HG03175 (cell line): Measurements from ENCODE around the gene SEL1L3.

Experiments used
- ATAC-seq: cut with Tn5 transposase; IDR thresholded peaks from one replicate; pipeline ENCODE4 v1.9.1; 2021; ENCODE audit warnings: mild to moderate bottlenecking, moderate library complexity; ENCODE audit not compliant: unreplicated experiment

Gene SEL1L3

DNA sequence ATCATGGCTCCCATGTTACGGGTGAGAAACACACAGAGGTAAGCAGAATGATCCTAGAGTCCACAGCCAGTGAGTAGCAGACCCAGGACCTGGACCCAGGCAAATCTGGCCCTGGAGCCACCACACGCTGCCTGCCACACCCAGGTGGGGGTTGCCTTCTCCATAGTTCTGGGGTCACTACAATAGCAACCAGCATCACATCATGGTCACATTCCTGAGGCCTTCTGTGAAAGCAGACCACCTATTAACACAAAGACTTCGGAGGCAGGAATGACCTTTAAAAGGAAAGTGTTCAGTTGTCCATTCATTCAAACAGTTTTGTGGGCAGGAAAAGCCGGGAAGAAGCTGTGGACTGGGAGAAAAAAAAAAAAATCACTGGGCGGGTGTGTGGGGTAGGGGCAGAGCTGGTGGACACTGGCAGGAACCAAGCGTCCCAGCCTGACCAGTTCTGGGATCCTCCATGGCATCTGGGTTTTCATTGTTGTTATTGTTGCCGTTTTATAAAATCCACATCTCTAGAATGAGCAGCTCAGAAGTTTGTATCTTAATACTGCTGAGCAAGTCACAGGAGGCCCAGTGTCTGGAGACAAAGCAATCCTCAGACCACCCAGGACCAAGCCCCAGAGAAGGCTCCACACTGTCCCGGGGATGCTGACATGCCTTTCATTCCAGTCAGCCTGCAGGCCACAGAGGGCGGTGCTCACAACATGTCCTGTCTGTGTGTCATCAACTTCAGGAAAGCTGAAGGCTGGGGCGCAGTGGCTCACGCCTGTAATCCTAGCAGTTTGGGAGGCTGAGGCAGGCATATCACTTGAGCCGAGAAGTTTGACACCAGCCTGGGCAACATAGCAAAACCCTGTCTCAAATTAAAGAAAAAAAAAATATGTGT, 67.0 kb downstream of the SEL1L3 start:
- ATAC-seq: no peak

DNA sequence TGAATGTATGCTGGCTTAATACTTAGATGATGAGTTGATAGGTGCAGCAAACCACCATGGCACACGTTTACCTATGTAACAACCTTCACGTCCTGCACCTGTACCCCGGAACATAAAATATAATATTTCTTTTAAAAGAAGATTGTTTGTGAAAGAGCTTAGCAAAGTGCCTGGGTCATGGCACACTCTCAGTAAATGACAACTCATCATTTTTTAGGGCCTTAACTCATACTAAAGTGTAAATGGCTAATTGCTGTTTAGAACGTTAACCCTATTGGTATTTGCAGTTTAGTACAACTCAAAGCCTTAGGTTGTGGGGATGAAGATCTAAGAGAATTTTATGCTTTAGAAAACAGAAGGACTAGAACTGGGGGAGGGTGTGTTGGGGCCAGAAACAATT, 67.7 kb downstream of the SEL1L3 start:
- ATAC-seq: no peak

DNA sequence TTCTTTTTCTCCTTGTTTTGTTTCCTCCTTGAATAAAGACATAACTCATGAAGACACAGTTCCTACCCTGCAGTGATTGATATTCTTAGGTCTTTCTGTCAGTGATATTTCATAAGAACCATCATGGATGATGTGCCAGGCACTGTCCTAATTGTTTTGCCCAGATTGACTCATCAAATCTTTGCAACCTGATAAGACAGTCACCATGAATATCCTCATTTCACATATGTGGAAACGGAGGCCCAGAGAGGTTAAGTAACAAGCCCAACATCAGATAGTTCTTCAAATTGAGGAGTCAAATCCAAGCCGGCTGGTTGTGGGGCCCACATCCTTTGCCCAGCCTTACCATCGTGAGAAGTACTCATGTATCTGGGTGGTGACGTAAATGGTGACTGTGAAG, 69.9 kb downstream of the SEL1L3 start:
- ATAC-seq: no peak

DNA sequence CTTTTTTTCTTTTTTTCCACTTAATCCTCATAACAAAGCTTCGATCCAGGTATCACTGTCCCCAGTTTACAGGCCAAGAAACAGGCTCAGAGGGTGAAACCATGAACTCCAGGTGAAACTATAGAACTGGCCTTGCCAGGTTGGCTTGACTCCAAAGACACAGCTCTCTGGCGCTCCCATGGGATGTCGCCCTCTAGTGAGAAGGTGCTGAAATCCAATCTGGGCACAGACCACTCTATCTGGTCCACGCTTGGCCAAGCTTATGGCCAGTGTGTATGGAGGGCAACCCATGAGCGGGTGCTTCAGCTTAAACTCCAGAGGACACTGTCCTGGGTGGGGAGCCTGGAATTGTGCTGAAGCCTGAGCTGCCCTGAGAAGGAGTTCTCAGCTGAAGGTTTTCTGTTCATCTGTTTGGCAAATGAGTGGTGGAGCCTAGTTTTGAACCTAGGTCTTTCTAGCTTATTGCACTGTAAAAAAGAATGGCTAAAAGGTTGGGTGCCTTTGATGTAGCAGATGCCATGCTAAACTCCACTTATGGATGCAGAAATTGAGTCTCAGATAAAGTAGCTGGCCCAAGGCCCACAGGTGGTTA, 70.5 kb downstream of the SEL1L3 start:
- ATAC-seq: no peak

DNA sequence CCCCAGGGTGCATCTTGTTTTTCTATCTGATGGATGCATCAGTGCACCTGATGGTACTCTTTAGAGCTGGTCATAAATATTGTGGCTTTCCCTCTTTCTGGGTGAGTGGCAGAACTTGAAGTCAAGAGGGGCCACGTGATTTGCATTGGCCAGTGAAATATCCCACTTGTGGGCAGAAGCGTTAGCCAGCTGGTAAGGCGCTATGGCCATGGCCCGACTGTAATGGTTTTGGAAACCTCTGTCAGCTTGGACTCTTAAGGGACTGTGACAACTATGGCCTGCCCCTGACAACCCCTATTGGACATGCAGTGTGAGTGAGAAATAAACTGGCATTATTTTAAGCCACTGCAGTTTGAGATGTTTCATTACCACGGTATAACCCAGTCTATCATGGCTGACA, 72.8 kb downstream of the SEL1L3 start:
- ATAC-seq: no peak

DNA sequence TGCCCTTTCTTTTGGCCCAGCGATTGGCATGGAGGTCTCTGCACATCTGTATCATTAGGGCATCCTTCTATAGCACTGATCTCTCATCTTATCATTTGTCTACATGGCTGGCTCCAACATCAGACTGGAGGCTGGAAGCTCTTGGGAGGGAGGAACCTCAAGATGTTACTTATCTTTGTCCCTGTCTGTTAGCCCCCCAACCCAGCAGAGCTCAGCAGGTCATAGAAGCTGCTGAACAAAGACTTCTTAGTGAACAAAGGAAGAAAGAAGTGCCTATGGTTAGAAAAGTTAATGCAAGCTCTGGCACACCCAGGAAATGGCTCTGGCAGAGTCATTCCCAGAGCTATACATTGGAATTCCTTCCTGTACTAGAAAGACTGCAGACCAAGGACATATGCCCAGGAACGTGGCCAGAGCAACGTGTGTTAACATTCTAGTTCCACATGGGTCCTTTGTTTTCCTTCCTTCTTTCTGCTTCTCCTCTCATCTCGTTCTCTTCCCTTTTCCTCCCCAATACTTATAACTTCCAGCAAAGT, 74.0 kb downstream of the SEL1L3 start:
- no peak for ATAC-seq

DNA sequence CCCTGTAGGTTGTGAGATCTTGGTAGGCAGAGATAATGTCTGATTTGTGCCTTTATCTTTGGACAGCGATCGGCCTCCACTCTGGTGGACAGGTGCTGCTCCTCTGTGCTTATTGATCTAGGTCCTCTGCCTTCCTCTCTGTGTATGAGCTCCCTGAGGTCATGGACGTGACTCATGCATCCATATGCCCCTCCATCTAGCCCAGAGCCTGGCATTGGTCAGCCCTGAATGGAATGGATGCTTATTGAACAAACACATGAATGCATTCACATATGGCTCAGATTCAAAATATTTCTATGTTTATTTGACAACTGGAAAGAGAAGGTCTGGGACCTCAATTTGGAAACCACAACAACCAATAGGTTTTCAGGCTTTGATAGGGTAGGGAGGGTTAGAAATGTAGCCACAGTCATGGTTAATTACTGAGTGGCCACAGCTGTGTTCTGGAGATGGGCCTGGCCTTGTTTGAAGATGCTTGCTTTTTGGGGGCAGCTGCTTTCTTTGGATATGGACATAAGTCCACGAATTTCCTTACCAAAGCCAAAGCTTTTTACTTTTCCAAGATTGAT, 76.2 kb downstream of the SEL1L3 start:
- ATAC-seq: no peak

DNA sequence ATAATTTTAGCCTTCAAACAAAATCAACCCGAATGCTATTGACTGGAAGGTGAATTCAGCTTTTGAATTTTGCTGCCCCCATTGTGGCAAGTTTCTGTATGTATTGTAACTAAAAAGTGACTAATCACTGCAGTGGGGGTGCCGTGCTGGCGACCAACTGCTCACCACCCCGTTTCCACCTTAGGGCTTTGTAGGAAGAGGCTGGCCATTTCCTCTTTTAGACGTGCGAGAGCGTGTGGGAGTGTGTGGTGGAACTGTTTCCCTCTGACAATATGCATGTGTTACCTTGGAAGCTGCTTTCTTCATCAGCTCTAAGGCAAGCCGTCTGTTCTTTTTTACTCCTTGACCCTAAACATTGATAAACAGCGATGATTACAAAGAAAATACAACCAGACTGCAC, 78.8 kb downstream of the SEL1L3 start:
- no peak for ATAC-seq

DNA sequence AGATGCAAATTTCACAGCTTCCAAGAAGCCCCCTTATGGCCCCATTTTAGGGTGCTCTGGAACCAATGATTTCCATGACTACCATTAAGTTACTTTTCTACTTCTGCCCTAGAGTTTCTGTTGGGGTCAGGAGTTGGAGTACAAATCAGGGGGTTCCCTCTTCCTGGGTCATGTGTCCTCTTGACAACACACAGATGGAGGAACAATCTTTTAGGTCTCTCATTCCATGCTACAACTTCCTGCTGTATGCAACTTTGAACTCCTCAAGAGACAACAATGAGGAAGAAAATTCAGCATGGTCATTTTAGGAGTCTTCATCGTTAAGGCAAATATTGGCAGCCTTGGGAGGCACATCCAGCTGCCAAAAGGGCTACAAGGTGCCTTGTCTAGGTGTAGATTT, 79.7 kb downstream of the SEL1L3 start:
- ATAC-seq: no peak

DNA sequence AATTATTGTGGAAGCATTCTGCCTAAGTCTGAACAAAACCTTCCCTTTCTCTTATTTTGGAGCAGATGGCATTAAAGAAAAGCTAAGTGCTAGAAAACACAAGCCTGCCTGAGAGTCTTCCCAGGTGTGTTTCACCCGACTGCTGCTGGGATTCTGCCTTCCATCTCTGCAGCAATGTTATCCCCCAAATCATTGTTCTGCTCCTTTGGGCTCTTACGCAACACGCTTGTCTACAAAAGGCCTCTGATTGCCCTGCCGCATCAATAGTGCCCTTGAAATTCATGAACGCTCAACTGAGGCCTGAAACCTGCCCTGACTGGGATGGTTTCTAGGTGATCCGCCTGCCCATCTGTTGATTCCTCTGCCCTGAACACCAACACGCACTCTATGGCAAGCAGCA, 80.3 kb downstream of the SEL1L3 start:
- ATAC-seq: no peak

DNA sequence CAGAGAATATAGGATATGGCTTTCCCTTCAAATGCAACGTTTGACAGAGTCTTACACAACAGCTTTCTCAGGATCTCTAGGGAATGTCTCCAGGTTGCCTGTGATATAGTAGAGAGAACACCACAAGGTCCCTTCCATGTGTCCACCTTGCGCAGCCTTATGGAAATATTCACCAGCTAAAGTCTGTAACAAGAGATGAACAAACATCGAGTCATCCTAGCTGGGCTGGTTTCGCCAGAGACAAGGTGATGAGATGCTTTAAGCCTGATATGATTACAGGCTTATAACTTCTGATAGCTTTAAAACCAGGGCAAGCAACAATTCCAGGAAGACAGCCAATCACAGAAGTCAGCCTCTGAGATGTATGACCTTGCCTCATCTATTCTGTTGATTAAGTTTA, 83.8 kb downstream of the SEL1L3 start:
- no peak for ATAC-seq

DNA sequence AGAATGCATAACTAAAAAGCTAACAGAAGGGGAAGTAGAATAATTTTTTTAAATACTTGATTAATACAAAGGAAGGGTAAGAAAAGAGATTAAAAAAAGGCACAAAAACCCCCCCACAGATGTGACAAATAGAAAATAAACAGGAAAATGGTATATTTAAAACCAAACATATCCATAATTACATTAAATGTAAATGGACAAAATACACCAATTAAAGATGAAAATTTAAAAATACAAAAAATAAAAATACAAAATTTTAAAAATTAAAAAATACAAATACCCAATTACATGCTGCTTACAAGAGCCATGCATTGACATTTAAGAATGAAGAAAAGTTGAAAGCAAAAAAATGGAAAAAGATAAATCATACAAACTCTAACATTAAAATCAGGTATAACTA, 86.0 kb downstream of the SEL1L3 start:
- no peak for ATAC-seq

DNA sequence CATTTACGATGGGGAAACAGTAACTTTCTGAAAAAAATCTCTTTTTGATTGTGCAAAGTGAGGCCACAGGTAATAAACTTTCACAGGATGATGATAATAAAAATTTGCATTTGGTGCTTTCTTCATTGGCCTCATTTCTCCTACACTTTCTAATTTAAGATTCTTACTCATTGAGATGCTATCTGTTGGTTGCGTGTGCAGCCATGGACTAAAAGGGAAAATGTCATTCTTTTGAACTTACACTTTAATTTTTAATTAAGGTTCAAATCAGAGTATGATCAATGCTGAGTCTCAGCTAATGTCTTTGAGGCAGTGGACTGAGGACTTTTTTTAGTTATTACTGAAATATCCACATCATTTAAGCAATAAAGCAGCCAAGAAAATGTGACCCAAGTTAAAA, 87.6 kb downstream of the SEL1L3 start:
- no peak for ATAC-seq

DNA sequence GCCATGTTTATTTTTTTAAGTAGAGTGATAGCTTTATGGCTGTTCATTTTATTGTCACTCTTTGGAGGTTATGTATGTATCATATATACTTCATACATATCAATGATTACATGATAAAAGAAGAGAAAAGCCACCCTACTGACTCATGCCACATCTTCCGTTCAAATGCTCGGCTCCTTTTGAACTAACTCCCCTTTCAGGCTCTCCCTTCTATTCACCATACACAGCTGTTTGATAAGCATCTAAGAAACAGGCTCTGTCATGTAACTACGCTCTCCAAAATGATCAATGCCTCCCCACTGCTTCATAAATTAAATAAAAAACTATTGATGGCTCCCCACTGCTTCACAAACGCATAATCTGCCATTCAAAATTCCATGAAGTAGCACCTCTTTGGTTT, 89.4 kb downstream of the SEL1L3 start:
- ATAC-seq: no peak

DNA sequence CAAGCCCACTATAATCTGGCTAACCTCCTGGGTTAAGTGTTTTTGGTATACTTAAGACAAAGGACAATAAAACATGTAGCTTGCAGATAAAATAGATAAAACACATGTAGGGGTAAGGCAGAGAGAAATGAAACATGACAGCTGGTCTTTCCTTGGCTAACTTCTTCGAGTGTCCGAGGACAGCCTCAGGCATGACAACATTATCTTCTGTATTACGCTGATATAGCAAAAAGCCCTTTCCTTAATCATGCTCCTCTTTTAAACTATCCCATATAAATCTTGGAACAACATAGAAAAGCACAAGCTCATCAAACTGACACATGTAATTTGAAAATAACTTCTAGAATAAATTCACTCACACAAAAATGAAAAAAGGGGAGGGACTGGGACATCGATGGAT, 91.1 kb downstream of the SEL1L3 start:
- no peak for ATAC-seq

DNA sequence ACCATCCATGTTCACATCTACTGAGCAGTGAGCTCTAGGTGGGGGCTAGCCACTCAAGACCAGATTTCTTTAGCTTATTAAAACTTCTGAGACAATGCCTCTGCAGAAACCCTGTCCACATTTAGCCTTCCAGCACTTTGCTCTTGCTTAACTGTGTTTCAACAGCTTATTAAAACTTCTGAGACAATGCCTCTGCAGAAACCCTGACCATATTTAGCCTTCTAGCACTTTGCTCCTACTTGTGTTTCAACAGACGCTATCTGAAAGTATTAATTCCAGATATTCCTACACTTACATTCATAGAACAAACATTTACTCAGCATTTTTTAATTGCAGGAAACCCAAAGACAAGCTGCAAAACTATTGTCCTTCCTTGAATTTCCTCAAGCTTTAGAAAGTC, 91.9 kb downstream of the SEL1L3 start:
- ATAC-seq: no peak

DNA sequence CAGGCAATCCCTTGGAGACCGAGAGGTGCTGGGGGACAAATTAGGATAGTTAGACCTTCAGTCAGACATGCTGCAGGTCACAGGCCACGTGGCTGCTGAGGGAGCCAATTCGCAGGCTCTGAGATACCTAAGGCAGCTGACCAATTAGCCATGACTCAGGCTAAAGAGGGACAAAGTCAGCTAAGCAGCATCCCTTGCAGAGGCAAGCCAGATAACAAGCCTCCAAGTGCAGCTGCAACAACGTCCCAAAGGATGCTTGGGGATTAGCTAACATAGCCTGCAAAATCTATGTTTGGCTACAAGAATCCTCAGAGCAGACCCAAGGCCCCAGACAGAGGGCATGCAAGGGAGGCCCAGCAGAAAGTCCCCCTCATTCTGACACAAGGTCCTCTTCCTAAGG, 93.5 kb downstream of the SEL1L3 start:
- ATAC-seq: no peak

DNA sequence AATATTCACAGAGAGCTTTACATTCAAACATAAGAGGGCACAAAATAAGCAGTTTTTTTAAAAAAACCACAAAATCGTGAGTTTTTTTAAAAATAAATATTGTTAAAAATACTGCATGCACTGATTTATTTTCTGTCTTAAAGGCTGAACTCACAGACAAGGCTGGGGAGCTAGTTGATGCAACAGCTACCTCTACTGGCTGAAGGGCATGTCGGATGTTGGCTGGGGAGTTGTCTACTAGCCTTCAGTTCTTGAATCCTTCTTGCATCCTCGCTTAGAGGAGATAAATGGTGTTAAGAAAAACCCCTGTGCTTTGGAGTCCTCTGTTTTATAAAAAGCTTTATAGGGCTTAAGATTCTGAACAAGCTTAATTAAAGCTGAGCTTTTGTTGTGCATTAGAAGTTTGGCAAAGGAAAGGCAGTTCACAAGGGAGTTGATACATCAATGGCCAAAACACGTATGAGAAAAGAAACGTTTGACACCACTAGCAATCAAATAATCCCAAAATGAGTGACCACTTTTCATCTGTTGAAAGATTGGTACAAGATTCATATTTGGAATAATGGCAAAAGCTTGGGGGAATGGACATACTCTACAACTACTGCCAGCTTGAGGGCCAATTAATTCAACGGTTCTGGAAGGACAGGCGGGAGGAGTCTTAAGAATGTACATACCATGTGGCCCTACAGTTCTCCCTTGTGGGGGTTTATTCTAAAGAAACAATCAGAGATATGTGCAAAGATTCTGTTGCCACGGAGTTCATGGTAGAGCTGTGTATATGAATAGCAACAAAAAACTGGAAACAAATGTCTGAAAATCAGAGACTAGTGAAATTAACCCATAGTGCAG, 94.7 kb downstream of the SEL1L3 start:
- no peak for ATAC-seq

DNA sequence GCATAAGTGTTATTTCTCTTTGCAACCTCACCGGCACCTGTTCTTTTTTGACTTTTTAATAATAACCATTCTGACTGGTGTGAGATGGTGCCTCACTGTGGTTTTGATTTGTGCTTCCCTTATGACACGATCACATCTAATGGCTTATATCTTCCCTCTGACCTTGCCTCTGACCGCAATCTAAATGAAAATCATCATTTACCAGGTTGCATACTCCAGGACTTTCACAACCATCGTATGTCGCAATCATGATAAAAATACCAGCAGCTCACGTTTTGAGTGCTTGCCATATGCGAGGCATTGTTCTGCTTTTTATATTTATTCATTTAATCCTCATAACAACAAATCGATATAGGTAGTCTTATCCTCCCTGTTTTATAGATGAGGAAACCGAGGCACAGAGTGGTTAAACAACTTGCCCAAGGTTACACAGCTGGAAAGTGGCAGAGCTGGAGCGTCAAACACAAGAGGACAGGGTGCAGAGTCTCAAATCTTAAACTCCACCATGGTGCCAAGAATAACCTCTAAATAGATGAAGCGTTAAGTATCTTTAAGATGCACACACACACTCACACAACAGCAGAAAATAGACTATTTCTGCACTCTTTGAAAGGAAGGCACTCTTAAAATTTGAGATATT, 102.2 kb downstream of the SEL1L3 start:
- ATAC-seq: no peak

DNA sequence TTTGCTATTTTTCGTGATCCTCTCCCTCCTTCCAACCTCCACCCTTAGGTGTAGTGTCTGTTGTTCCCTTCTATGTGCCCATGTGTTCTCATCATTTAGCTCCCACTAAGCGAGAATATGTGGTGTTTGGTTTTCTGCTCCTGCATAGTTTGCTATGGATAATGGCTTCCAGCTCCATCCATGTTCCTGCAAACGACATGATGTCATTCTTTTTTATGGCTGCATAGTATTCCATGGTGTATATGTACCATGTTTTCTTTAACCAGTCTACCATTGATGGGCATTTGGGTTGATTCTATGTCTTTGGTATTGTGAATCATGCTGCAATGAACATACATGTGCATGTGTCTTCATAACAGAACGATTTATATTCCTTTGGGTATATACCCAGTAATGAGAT, 102.7 kb downstream of the SEL1L3 start:
- no peak for ATAC-seq

DNA sequence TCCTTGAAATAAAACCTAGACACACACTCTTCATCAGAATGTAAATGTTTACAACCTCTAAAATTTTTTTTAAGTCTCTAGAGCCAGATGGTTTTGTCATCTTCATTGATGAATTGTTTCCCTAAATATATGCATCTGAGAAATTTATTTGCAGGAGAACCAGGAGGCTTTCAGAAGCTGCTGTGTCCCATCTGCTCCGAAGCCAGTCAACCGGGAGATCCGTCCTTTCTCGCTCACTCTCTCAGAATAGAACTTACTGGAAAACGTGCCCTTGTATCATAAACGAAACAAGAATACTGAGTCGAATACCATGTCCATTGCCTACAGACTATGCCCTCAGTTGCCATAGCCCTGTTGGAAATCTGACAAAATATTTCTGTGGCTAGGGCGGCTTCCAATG, 103.7 kb downstream of the SEL1L3 start:
- ATAC-seq: no peak
